PC-3 (cell line): Measurements from ENCODE around the gene DBT.

Experiments
- CTCF ChIP-seq: fragments of 300-600 bp; sonication (generic); conservative IDR thresholded peaks from 2 replicates; pipeline ENCODE4 v1.5.1; 2017; ENCODE audit warnings: antibody characterized with exemption, low read depth, mild to moderate bottlenecking, low read length
- EZH2 ChIP-seq: fragments of 300-600 bp; sonication (generic); IDR thresholded peaks from one replicate; pipeline ENCODE4 v1.6.1; 2017; ENCODE audit warnings: antibody characterized with exemption, mild to moderate bottlenecking, low read length; ENCODE audit not compliant: unreplicated experiment

- TF ChIP-seq CTCF, result no peak
- no peak for TF ChIP-seq EZH2
Measured at GRCh38 chr1:100178091-100178490, 71.5 kb downstream of the DBT start, which contains the start of gene LRRC39.
